HepG2 (cell line): ENCODE measurements around the gene KRT27. TPM values are rescaled to one million over a fixed set of nuclear protein-coding genes. Genes with fewer than 3 reads are reported as not detected.

Experiments used
- E2F2 ChIP-seq: sonication (generic); formaldehyde crosslinking; IDR thresholded peaks from 2 replicates; pipeline ENCODE4 v1.4.0; 2020; ENCODE audit warnings: missing genetic modification reagents, borderline replicate concordance
- GATAD1 ChIP-seq: IDR thresholded peaks from 2 replicates; pipeline ENCODE4 v1.6.1; 2016; ENCODE audit warnings: missing genetic modification reagents, missing compliant biosample characterization
- HOMEZ ChIP-seq: IDR thresholded peaks from 2 replicates; pipeline ENCODE4 v1.6.1; 2016; ENCODE audit warnings: low read depth
- KLF12 ChIP-seq: sonication (generic); formaldehyde crosslinking; IDR thresholded peaks from 2 replicates; pipeline ENCODE4 v1.4.0; 2020; ENCODE audit warnings: missing genetic modification reagents, borderline replicate concordance
- NCOA1 ChIP-seq: sonication (generic); formaldehyde crosslinking; IDR thresholded peaks from 2 replicates; pipeline ENCODE4 v1.9.0; 2021; ENCODE audit warnings: missing genetic modification reagents
- RNF2 ChIP-seq: fragments of 450-650 bp; conservative IDR thresholded peaks from 2 replicates; pipeline ENCODE4 v1.6.1; 2016; ENCODE audit warnings: low read depth
- SKI ChIP-seq: fragments of 450-650 bp; IDR thresholded peaks from one replicate; pipeline ENCODE4 v1.6.1; 2018; ENCODE audit warnings: mild to moderate bottlenecking; ENCODE audit not compliant: partially characterized antibody
- TEAD3 ChIP-seq: optimal IDR thresholded peaks from 2 replicates; pipeline ENCODE3; 2016; ENCODE audit warnings: borderline replicate concordance
- ZNF142 ChIP-seq: sonication (generic); formaldehyde crosslinking; IDR thresholded peaks from 2 replicates; pipeline ENCODE4 v1.4.0; 2020; ENCODE audit warnings: missing genetic modification reagents
- ZNF251 ChIP-seq: sonication (generic); formaldehyde crosslinking; IDR thresholded peaks from 2 replicates; pipeline ENCODE4 v1.9.0; 2021; ENCODE audit warnings: mild to moderate bottlenecking, missing genetic modification reagents
- ZNF30 ChIP-seq: sonication (generic); formaldehyde crosslinking; IDR thresholded peaks from 2 replicates; pipeline ENCODE4 v1.5.0; 2020; ENCODE audit warnings: mild to moderate bottlenecking, missing genetic modification reagents
- ZNF414 ChIP-seq: sonication (generic); formaldehyde crosslinking; IDR thresholded peaks from 2 replicates; pipeline ENCODE4 v1.5.0; 2020; ENCODE audit warnings: missing genetic modification reagents
- ZNF564 ChIP-seq: sonication (generic); formaldehyde crosslinking; IDR thresholded peaks from 2 replicates; pipeline ENCODE4 v1.8.1; 2023; ENCODE audit warnings: mild to moderate bottlenecking, missing genetic modification reagents
- polyA plus RNA-seq, 8 experiments: library from polyadenylated mRNA; depleted of rRNA in 3 of 8; stranded (reverse) in 7 of 8; unstranded in 1 of 8; fragments of >200 nt; fragmentation: Illumina TruSeq in 4 of 8; extraction: Trizol in 4 of 8; gene quantifications; 2 replicates each; pipeline versions ENCODE4 v1.2.1 to v1.2.3, GENCODE V29; 2011 to 2016; ENCODE audit warnings: low read depth in 4 of 8, missing spikeins in 1 of 8, mixed read lengths in 1 of 8; ENCODE audit not compliant: insufficient read depth in 1 of 8
- total RNA-seq, 5 experiments: library from RNA; depleted of rRNA; stranded (reverse); fragments of >200 nt; fragmentation: Illumina TruSeq; extraction: Trizol; gene quantifications; 2 replicates each; pipeline ENCODE4 v1.2.3, GENCODE V29; 2016; ENCODE audit warnings: low read depth in 1 of 5
- TF ChIP-seq, protein P1 (sequence below): sonication (generic); formaldehyde crosslinking; conservative IDR thresholded peaks from 2 replicates; pipeline ENCODE4 v1.4.0; 2020; ENCODE audit warnings: missing genetic modification reagents
- TF ChIP-seq, protein P2 (sequence below): IDR thresholded peaks from 2 replicates; pipeline ENCODE4 v1.6.1; 2016; ENCODE audit warnings: mild to moderate bottlenecking
- TF ChIP-seq, protein P3 (sequence below): sonication (generic); formaldehyde crosslinking; IDR thresholded peaks from 2 replicates; pipeline ENCODE4 v1.5.0; 2020; ENCODE audit warnings: missing genetic modification reagents, mild to moderate bottlenecking, borderline replicate concordance

Gene KRT27
- total and polyA plus RNA-seq, 2 of the 13 experiments (the other 11 are each of a cell fraction or from before 2014, with no cell fraction given): not detected

DNA sequence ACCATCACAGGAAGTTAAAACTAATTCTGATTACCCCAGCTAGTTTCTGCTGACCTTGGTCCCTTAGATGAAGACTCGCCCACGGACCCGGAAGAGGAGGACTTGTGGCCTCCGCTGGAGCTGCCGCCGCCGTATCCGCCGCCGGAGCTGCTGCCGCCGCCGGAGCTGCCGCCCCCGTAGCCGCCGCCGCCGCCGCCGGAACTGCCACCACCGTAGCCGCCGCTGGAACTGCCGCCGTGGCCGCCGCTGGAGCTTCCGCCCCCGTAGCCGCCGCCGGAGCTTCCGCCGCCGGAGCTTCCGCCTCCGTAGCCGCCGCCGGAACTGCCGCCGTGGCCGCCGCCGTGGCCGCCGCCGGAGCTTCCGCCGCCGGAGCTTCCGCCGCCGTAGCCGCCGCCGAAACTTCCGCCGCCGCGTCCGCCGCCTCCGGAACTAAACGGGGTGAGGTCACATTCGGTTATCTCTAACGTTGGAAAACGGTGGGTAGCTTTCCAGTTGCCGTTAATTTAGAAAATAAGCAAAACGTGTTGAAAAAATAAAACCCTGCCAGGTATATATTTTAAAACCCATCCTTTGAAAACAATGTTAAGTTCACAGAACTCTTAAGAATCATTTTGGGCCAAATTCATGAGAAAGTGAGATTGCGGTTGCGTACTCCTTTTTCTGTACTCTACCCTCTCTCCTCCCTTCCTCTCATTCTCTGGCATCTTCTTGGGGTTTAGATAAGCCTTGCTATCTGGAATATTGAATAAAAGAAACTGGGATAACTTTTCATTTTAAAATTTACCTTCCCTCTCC, 36.6 kb upstream of the KRT27 start (continued):
- TF ChIP-seq, protein P1, sequence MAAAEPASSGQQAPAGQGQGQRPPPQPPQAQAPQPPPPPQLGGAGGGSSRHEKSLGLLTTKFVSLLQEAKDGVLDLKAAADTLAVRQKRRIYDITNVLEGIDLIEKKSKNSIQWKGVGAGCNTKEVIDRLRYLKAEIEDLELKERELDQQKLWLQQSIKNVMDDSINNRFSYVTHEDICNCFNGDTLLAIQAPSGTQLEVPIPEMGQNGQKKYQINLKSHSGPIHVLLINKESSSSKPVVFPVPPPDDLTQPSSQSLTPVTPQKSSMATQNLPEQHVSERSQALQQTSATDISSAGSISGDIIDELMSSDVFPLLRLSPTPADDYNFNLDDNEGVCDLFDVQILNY (CRISPR knock-in tag): no peak
- TF ChIP-seq ZNF251 (CRISPR knock-in tag) (no peak), SKI (peak; percentile 64), ZNF564 (CRISPR knock-in tag) (0 out of 2 replicates have a peak, but pooled peaks have one; percentile 30), KLF12 (no peak), GATAD1 (0 out of 2 replicates have a peak, but pooled peaks have one; percentile 30), TEAD3 (CRISPR knock-in tag) (no peak), RNF2 (no peak; the same call in 1 of the 2 replicates), NCOA1 (no peak), ZNF142 (CRISPR knock-in tag) (0 out of 2 replicates have a peak, but pooled peaks have one; percentile 14), ZNF414 (no peak; the same call in 1 of the 2 replicates), ZNF30 (CRISPR knock-in tag) (no peak), E2F2 (CRISPR knock-in tag) (no peak), HOMEZ (CRISPR knock-in tag) (no peak)
- TF ChIP-seq, protein P2, sequence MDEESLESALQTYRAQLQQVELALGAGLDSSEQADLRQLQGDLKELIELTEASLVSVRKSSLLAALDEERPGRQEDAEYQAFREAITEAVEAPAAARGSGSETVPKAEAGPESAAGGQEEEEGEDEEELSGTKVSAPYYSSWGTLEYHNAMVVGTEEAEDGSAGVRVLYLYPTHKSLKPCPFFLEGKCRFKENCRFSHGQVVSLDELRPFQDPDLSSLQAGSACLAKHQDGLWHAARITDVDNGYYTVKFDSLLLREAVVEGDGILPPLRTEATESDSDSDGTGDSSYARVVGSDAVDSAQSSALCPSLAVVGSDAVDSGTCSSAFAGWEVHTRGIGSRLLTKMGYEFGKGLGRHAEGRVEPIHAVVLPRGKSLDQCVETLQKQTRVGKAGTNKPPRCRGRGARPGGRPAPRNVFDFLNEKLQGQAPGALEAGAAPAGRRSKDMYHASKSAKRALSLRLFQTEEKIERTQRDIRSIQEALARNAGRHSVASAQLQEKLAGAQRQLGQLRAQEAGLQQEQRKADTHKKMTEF (CRISPR knock-in tag): no peak; the same call in 1 of the 2 replicates
- TF ChIP-seq, protein P3, sequence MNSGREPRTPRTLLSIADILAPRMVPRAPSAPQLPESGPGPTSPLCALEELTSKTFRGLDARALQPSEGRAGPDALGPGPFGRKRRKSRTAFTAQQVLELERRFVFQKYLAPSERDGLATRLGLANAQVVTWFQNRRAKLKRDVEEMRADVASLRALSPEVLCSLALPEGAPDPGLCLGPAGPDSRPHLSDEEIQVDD: peak; percentile 57; the same call in 1 of the 2 replicates
